BLaER1 treated with 17β-estradiol and CSF1 and Interleukin-3, amounts not matched to agents 10 nM and 100 nM (cell line): ENCODE results near the gene TEX2.
A peak's percentile ranks its signal among the peaks of the same experiment; 100 is the strongest.

Experiments used
- H3K27ac ChIP-seq, 11 experiments: shearing (Covaris generic); formaldehyde crosslinking; 2 replicates each; pipeline ENCODE4 v1.8.1; 2022
- H3K27me3 ChIP-seq, 11 experiments: shearing (Covaris generic); formaldehyde crosslinking; 2 replicates each; pipeline ENCODE4 v1.8.1; 2022
- H3K36me3 ChIP-seq, 11 experiments: shearing (Covaris generic); formaldehyde crosslinking; 2 replicates each; pipeline ENCODE4 v1.8.1; 2022
- H3K4me1 ChIP-seq, 10 experiments: shearing (Covaris generic); formaldehyde crosslinking; 2 replicates each; pipeline ENCODE4 v1.8.1; 2022
- H3K4me2 ChIP-seq, 11 experiments: shearing (Covaris generic); formaldehyde crosslinking; 2 replicates each; pipeline ENCODE4 v1.8.1; 2022
- H3K4me3 ChIP-seq, 10 experiments: shearing (Covaris generic); formaldehyde crosslinking; 2 replicates each; pipeline ENCODE4 v1.8.1; 2022
- H3K9ac ChIP-seq, 11 experiments: shearing (Covaris generic); formaldehyde crosslinking; 2 replicates each; pipeline ENCODE4 v1.8.1; 2022
- H3K9me3 ChIP-seq, 11 experiments: shearing (Covaris generic); formaldehyde crosslinking; replicated peaks in 1 of 11; 2 replicates each; pipeline ENCODE4 v1.8.1; 2022
- H4K20me1 ChIP-seq, 11 experiments: shearing (Covaris generic); formaldehyde crosslinking; 2 replicates each; pipeline ENCODE4 v1.8.1; 2022
- Cebpa-rat ChIP-seq, 11 experiments: shearing (Covaris generic); IDR thresholded peaks; 2 replicates each; pipeline ENCODE4 v1.8.1; 2022

The TEX2 gene

GRCh38 chr17:64113006-64113405 lies 150.1 kb downstream of the TEX2 start:
- H4K20me1 ChIP-seq: peaks cover 0 to 79% (median 0%) of the 10 kb centered on the region in 11 experiments; a peak in 9 of 22 replicates

GRCh38 chr17:64111831-64112230 lies 151.2 kb downstream of the TEX2 start:
- no peak overlapping the region for H3K4me3 ChIP-seq
- no peak overlapping the region for H3K27ac ChIP-seq
- 0 out of 22 replicates have a peak, but pooled peaks cover 0 to 5% (median 0%) of the 10 kb centered on the region in 11 experiments for H3K36me3 ChIP-seq
- peak overlapping the region in 5 of 11 experiments; percentile 8 to 46 (median 12); a peak in 6 of 22 replicates for H3K4me2 ChIP-seq
- TF ChIP-seq Cebpa-rat (IDR thresholded peaks at IDR 0.05): no peak
- peaks cover 0 to 80% (median 0%) of the 10 kb centered on the region in 11 experiments; a peak in 8 of 22 replicates for H4K20me1 ChIP-seq
- no peaks in the 10 kb centered on the region for H3K9me3 ChIP-seq
- H3K27me3 ChIP-seq: peaks cover 0 to 16% (median 0%) of the 10 kb centered on the region in 11 experiments; a peak in 5 of 22 replicates
- peaks cover 0 to 18% (median 15%) of the 10 kb centered on the region in 10 experiments; a peak in 16 of 20 replicates for H3K4me1 ChIP-seq
- H3K9ac ChIP-seq: no peak overlapping the region

More at GRCh38 chr17:64113006-64113405, 150.1 kb downstream of the TEX2 start:
- no peak overlapping the region for H3K27ac ChIP-seq
- H3K4me2 ChIP-seq: peak overlapping the region in 1 of 11 experiments; percentile 11; a peak in 1 of 22 replicates
- no peak overlapping the region for H3K9ac ChIP-seq
- TF ChIP-seq Cebpa-rat (IDR thresholded peaks at IDR 0.05): no peak
- H3K4me3 ChIP-seq: no peak overlapping the region
- H3K27me3 ChIP-seq: peaks cover 0 to 7% (median 0%) of the 10 kb centered on the region in 11 experiments; a peak in 4 of 22 replicates
- H3K9me3 ChIP-seq: no peaks in the 10 kb centered on the region
- 0 out of 22 replicates have a peak, but pooled peaks cover 0 to 5% (median 0%) of the 10 kb centered on the region in 11 experiments for H3K36me3 ChIP-seq
- peaks cover 4 to 20% (median 15%) of the 10 kb centered on the region in 10 experiments; a peak in 19 of 20 replicates for H3K4me1 ChIP-seq

GRCh38 chr17:64110379-64111152 lies 152.5 kb downstream of the TEX2 start:
- Histone ChIP-seq H3K27ac (peak overlapping the region in 1 of 11 experiments; percentile 19; a peak in 1 of 22 replicates), H3K9ac (no peak overlapping the region), H3K36me3 (0 out of 22 replicates have a peak, but pooled peaks cover 0 to 5% (median 0%) of the 10 kb centered on the region in 11 experiments), H3K4me3 (no peak overlapping the region), H3K9me3 (no peaks in the 10 kb centered on the region), H3K4me1 (peaks cover 0 to 18% (median 14%) of the 10 kb centered on the region in 10 experiments; a peak in 16 of 20 replicates), H3K4me2 (peak overlapping the region in 4 of 11 experiments; percentile 1 to 41 (median 12); a peak in 6 of 22 replicates), H3K27me3 (peaks cover 0 to 28% (median 0%) of the 10 kb centered on the region in 11 experiments; a peak in 5 of 22 replicates), H4K20me1 (peaks cover 0 to 85% (median 0%) of the 10 kb centered on the region in 11 experiments; a peak in 9 of 22 replicates)
- no peak for TF ChIP-seq Cebpa-rat (IDR thresholded peaks at IDR 0.05)

DNA sequence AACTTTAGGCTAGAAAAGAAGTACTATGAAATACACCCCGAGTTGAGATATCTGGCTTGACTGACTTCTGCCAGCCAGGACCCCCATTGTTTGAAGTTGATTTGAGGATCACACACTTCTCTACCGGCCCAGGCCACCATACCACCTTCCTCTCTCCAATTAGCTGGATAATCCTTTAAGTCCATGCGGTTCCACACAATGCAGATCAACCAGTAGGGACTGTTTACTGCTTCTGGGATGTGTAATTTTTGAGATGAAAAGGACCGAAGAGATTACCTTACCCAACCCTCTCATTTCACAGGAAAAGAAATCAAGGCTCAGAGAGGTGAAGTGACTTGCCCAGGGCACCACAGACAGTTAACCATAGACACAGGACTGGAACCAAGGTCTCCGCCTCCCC lies 153.7 kb downstream of the TEX2 start:
- Histone ChIP-seq H3K4me1 (peaks cover 0 to 18% (median 14%) of the 10 kb centered on the region in 10 experiments; a peak in 16 of 20 replicates), H3K9ac (no peak overlapping the region), H3K27me3 (peaks cover 0 to 40% (median 0%) of the 10 kb centered on the region in 11 experiments; a peak in 7 of 22 replicates), H3K4me3 (no peak overlapping the region), H3K36me3 (0 out of 22 replicates have a peak, but pooled peaks cover 0 to 5% (median 0%) of the 10 kb centered on the region in 11 experiments), H3K9me3 (no peaks in the 10 kb centered on the region), H3K4me2 (no peak overlapping the region), H3K27ac (no peak overlapping the region), H4K20me1 (peaks cover 0 to 85% (median 3%) of the 10 kb centered on the region in 11 experiments; a peak in 12 of 22 replicates)
- no peak for TF ChIP-seq Cebpa-rat (IDR thresholded peaks at IDR 0.05)

GRCh38 chr17:64107500-64108236 lies 155.4 kb downstream of the TEX2 start:
- Histone ChIP-seq H3K4me3 (no peak overlapping the region), H3K4me1 (peaks cover 17 to 30% (median 28%) of the 10 kb centered on the region in 10 experiments), H3K4me2 (no peak overlapping the region), H4K20me1 (peaks cover 0 to 89% (median 11%) of the 10 kb centered on the region in 11 experiments; a peak in 13 of 22 replicates), H3K36me3 (0 out of 22 replicates have a peak, but pooled peaks cover 0 to 5% (median 0%) of the 10 kb centered on the region in 11 experiments), H3K9me3 (no peaks in the 10 kb centered on the region), H3K27ac (no peak overlapping the region), H3K27me3 (peaks cover 0 to 47% (median 0%) of the 10 kb centered on the region in 11 experiments; a peak in 7 of 22 replicates), H3K9ac (no peak overlapping the region)
- TF ChIP-seq Cebpa-rat (IDR thresholded peaks at IDR 0.05): no peak

DNA sequence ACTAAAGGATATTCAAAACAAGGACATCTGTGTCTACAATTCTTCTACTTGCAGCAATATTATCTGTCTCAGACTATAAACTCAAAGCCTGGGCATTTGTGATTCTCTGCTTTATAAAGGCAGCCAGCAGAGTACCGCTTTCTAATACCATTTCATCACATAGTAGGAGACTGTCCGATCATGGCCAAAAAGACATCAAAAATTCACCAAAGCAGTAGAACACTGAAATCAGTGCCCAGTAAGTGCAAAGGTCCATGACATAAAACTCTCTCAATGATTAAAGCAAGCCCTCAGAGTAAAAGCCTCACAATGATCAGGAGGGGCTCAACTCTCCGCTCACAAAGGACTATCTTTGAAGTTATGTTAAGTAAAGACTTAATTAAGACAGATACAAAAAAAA lies 156.1 kb downstream of the TEX2 start:
- Histone ChIP-seq H3K4me1 (peaks cover 17 to 23% (median 21%) of the 10 kb centered on the region in 10 experiments), H3K27ac (no peak overlapping the region), H3K27me3 (peaks cover 0 to 55% (median 0%) of the 10 kb centered on the region in 11 experiments; a peak in 7 of 22 replicates), H3K4me3 (no peak overlapping the region), H3K9me3 (no peaks in the 10 kb centered on the region), H3K36me3 (0 out of 22 replicates have a peak, but pooled peaks cover 0 to 5% (median 0%) of the 10 kb centered on the region in 11 experiments), H4K20me1 (peaks cover 0 to 91% (median 11%) of the 10 kb centered on the region in 11 experiments; a peak in 13 of 22 replicates), H3K9ac (no peak overlapping the region), H3K4me2 (no peak overlapping the region)
- TF ChIP-seq Cebpa-rat (IDR thresholded peaks at IDR 0.05): no peak

- H3K9ac ChIP-seq: no peak overlapping the region
- H3K4me2 ChIP-seq: peak overlapping the region; percentile 13 to 72 (median 59)
- H3K27ac ChIP-seq: no peak overlapping the region
Observed at GRCh38 chr17:64103391-64104364, 159.4 kb downstream of the TEX2 start.

More at GRCh38 chr17:64103391-64104364, 159.4 kb downstream of the TEX2 start:
- Histone ChIP-seq H3K4me1 (peaks cover 10 to 21% (median 15%) of the 10 kb centered on the region in 10 experiments), H3K27me3 (peaks cover 0 to 76% (median 0%) of the 10 kb centered on the region in 11 experiments; a peak in 7 of 22 replicates), H3K36me3 (0 out of 22 replicates have a peak, but pooled peaks cover 0 to 7% (median 0%) of the 10 kb centered on the region in 11 experiments), H3K4me3 (no peak overlapping the region), H4K20me1 (peaks cover 0 to 96% (median 11%) of the 10 kb centered on the region in 11 experiments; a peak in 13 of 22 replicates), H3K9me3 (no peaks in the 10 kb centered on the region)
- TF ChIP-seq Cebpa-rat (IDR thresholded peaks at IDR 0.05): no peak
